Measurements from ENCODE around the gene GLP1R. TPM values are rescaled to one million over a fixed set of nuclear protein-coding genes. Genes with fewer than 3 reads are reported as not detected.

GLP1R gene
- total and polyA plus RNA-seq, 2 of the 4 experiments (the other 2 are of a cell fraction): not detected

GRCh38 chr6:39128832-39129231 lies 80.3 kb downstream of the GLP1R start:
- Histone ChIP-seq H4K91ac (ENCODE audit: insufficient read depth, low read depth, low read length) (no peak overlapping the region), H3K4me1 (ENCODE audit: control insufficient read depth, insufficient read depth, low read length) (no peaks in the 10 kb centered on the region), H2BK5ac (ENCODE audit: low read depth, low read length, poor library complexity, severe bottlenecking) (no peak overlapping the region), H3K23ac (ENCODE audit: low read depth, low read length) (no peak overlapping the region), H4K20me1 (ENCODE audit: insufficient read depth, low read length) (no peaks in the 10 kb centered on the region), H3K18ac (ENCODE audit: low read depth, low read length) (no peak overlapping the region), H3K36me3 (ENCODE audit: control insufficient read depth, insufficient read depth, low read length) (no peaks in the 10 kb centered on the region), H3K9me1 (ENCODE audit: insufficient read depth, low read length) (no peaks in the 10 kb centered on the region), H2BK20ac (ENCODE audit: low read depth, low read length) (no peak overlapping the region), H3K79me1 (ENCODE audit: low read depth in 1 of 2, low read length in 2 of 2) (no peaks in the 10 kb centered on the region), H3K4me3 (ENCODE audit: insufficient read depth, low read depth, low read length) (no peak overlapping the region), H2BK15ac (ENCODE audit: low read depth, low read length) (no peak overlapping the region), H2BK120ac (ENCODE audit: low read depth, low read length) (no peak overlapping the region), H3K27me3 (ENCODE audit: control insufficient read depth, insufficient read depth, low read length) (no peaks in the 10 kb centered on the region), H3K9me3 (ENCODE audit: control insufficient read depth, insufficient read depth, low read length) (no peaks in the 10 kb centered on the region), H4K5ac (ENCODE audit: low read depth, low read length) (no peak overlapping the region), H3K56ac (ENCODE audit: extremely low read depth, insufficient read depth, low read length) (no peak overlapping the region), H3K4me2 (ENCODE audit: low read depth, low read length) (no peak overlapping the region), H3K27ac (ENCODE audit: insufficient read depth, low read length) (no peak overlapping the region), H3K4ac (ENCODE audit: low read depth, low read length) (no peak overlapping the region), H3K9ac (ENCODE audit: low read depth, low read length) (no peak overlapping the region), H2AK5ac (ENCODE audit: low read depth, low read length) (no peak overlapping the region), H2AK9ac (replicated peaks; ENCODE audit: low read depth, low read length, poor library complexity) (no peak overlapping the region), H4K8ac (ENCODE audit: low read depth in 2 of 2, low read length in 2 of 2) (no peak overlapping the region), H3K14ac (replicated peaks; ENCODE audit: low read depth, low read length) (no peak overlapping the region), H2AFZ (replicated peaks; ENCODE audit: low read length, poor library complexity) (no peak overlapping the region)
- ATAC-seq (ENCODE audit: low read depth) (no peak), DNase-seq (no peak)
- no TSS peak for BruUV-seq (replicated peaks)
- CTCF ChIA-PET: no interaction called here
- POLR2A ChIA-PET (ENCODE audit: unreplicated experiment): no interaction called here
- intact Hi-C loops (cut with micrococcal nuclease): no loop called here
- in situ Hi-C loops (cut with MboI; ENCODE audit: low sequenced_read_pairs): no loop called here
- TF ChIP-seq RFX5 (IDR thresholded peaks at IDR 0.05; ENCODE audit: low read depth, low read length) (no peak), CTCF (conservative IDR thresholded peaks at IDR 0.05; ENCODE audit: low read depth, low read length) (no peak), CHD1 (IDR thresholded peaks at IDR 0.05; ENCODE audit: low read depth, low read length) (no peak), ELK1 (IDR thresholded peaks at IDR 0.05; ENCODE audit: borderline replicate concordance, low read depth, low read length) (no peak), MAZ (IDR thresholded peaks at IDR 0.05; ENCODE audit: borderline replicate concordance, low read depth, low read length) (no peak), USF2 (IDR thresholded peaks at IDR 0.05; ENCODE audit: low read depth, low read length) (no peak), RCOR1 (IDR thresholded peaks at IDR 0.05; ENCODE audit: insufficient replicate concordance, low read length) (no peak), POLR2A (IDR thresholded peaks at IDR 0.05; ENCODE audit: low read depth, low read length) (no peak), MXI1 (IDR thresholded peaks at IDR 0.05; ENCODE audit: borderline replicate concordance, low read depth, low read length) (no peak)
- dilution Hi-C loops (cut with HindIII; ENCODE audit: low sequenced_read_pairs, unreplicated experiment): no loop called here
